ENCODE measurements around the gene BTBD3. TPM values are rescaled to one million over a fixed set of nuclear protein-coding genes. Genes with fewer than 3 reads are reported as not detected.

Gene BTBD3
- total and polyA plus RNA-seq, 2 experiments from 2014 or later, result 22.3 to 68.3 TPM

DNA sequence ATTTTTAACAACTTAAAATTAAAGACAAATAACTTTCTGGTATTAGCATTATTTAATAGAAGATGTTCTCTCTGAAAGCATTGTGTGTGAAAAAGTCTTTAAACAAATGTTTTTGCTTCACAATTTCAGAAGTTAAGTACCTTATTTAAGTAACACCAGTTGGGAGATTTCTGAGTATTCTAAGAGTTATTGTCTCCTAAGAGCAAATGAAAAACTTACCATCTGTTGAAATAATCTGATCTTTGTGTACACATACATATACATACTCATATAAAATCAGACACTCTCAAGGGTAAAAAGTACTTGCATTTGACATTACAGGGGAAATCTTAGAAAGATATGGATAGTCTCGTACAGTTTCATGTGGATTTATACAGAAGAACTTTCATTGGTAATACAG is 2.4 kb downstream of the BTBD3 start:
- Histone ChIP-seq H2AFZ (no peak overlapping the region), H3K27me3 (no peaks in the 10 kb centered on the region), H3K4me3 (peak overlapping the region; percentile 32), H3K27ac (peak overlapping the region; percentile 75), H3K9me2 (replicated peaks; ENCODE audit: insufficient read depth) (no peaks in the 10 kb centered on the region), H3K79me2 (peaks cover 87% of the 10 kb centered on the region), H3K4me2 (peak overlapping the region; percentile 69), H3K9me3 (ENCODE audit: low read depth) (no peaks in the 10 kb centered on the region), H4K20me1 (ENCODE audit: insufficient read depth, poor library complexity, severe bottlenecking) (peaks cover 6% of the 10 kb centered on the region), H3K36me3 (replicated peaks; ENCODE audit: insufficient read depth, low read depth) (no peaks in the 10 kb centered on the region), H3K4me1 (ENCODE audit: insufficient read depth) (no peaks in the 10 kb centered on the region)
- no peak for DNase-seq (ENCODE audit: low spot score)
- WGBS (ENCODE audit: low lambda C conversion rate, missing lambda C conversion rate), result 77% methylated on average over 1 of the region's 1 CpG
- TF ChIP-seq EZH2 (IDR thresholded peaks at IDR 0.05; ENCODE audit: borderline replicate concordance), result no peak
- TF ChIP-seq EZH2phosphoT487 (IDR thresholded peaks at IDR 0.05; ENCODE audit: low read depth, severe bottlenecking, unreplicated experiment), result no peak
- no peak for TF ChIP-seq CTCF (IDR thresholded peaks at IDR 0.05; ENCODE audit: poor library complexity)

GRCh38 chr20:11921321-11921720 is 3.6 kb downstream of the BTBD3 start:
- peaks cover 9% of the 10 kb centered on the region for H4K20me1 ChIP-seq (ENCODE audit: insufficient read depth, poor library complexity, severe bottlenecking)
- no peak overlapping the region for H3K4me3 ChIP-seq
- no peak for TF ChIP-seq EZH2phosphoT487 (IDR thresholded peaks at IDR 0.05; ENCODE audit: low read depth, severe bottlenecking, unreplicated experiment)
- TF ChIP-seq EZH2 (IDR thresholded peaks at IDR 0.05; ENCODE audit: borderline replicate concordance), result no peak
- TF ChIP-seq CTCF (IDR thresholded peaks at IDR 0.05; ENCODE audit: poor library complexity), result no peak
- H3K79me2 ChIP-seq, result peaks cover 81% of the 10 kb centered on the region
- H3K9me2 ChIP-seq (replicated peaks; ENCODE audit: insufficient read depth), result no peaks in the 10 kb centered on the region
- no peak for DNase-seq (ENCODE audit: low spot score)
- no peaks in the 10 kb centered on the region for H3K27me3 ChIP-seq
- no peak overlapping the region for H2AFZ ChIP-seq
- no peaks in the 10 kb centered on the region for H3K4me1 ChIP-seq (ENCODE audit: insufficient read depth)
- 99% methylated on average over 6 of the region's 6 CpGs for WGBS (ENCODE audit: low lambda C conversion rate, missing lambda C conversion rate)
- no peaks in the 10 kb centered on the region for H3K36me3 ChIP-seq (replicated peaks; ENCODE audit: insufficient read depth, low read depth)
- no peaks in the 10 kb centered on the region for H3K9me3 ChIP-seq (ENCODE audit: low read depth)
- H3K4me2 ChIP-seq, result peak overlapping the region; percentile 69
- no peak overlapping the region for H3K27ac ChIP-seq

DNA sequence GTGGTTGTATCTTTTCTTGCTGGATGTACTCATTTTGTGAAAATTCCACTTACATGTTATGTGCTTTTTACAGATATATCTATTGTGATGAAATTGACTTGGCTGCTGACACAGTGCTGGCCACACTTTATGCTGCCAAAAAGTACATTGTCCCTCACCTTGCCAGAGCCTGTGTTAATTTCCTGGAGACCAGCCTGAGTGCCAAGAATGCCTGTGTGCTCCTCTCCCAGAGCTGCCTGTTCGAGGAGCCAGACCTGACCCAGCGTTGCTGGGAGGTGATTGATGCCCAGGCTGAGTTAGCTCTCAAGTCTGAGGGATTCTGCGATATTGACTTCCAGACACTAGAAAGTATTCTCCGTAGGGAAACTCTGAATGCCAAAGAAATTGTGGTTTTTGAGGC is 4.9 kb downstream of the BTBD3 start:
- no peaks in the 10 kb centered on the region for H3K36me3 ChIP-seq (replicated peaks; ENCODE audit: insufficient read depth, low read depth)
- H3K9me3 ChIP-seq (ENCODE audit: low read depth), result no peaks in the 10 kb centered on the region
- H3K4me1 ChIP-seq (ENCODE audit: insufficient read depth), result no peaks in the 10 kb centered on the region
- WGBS (ENCODE audit: low lambda C conversion rate, missing lambda C conversion rate), result 95% methylated on average over 4 of the region's 4 CpGs
- peaks cover 9% of the 10 kb centered on the region for H4K20me1 ChIP-seq (ENCODE audit: insufficient read depth, poor library complexity, severe bottlenecking)
- H3K27me3 ChIP-seq, result no peaks in the 10 kb centered on the region
- H3K4me3 ChIP-seq, result no peak overlapping the region
- no peak for DNase-seq (ENCODE audit: low spot score)
- H3K9me2 ChIP-seq (replicated peaks; ENCODE audit: insufficient read depth), result no peaks in the 10 kb centered on the region
- H3K79me2 ChIP-seq, result peaks cover 69% of the 10 kb centered on the region
- H3K27ac ChIP-seq, result no peak overlapping the region
- TF ChIP-seq EZH2 (IDR thresholded peaks at IDR 0.05; ENCODE audit: borderline replicate concordance) (no peak), CTCF (IDR thresholded peaks at IDR 0.05; ENCODE audit: poor library complexity) (no peak), EZH2phosphoT487 (IDR thresholded peaks at IDR 0.05; ENCODE audit: low read depth, severe bottlenecking, unreplicated experiment) (no peak)
- H3K4me2 ChIP-seq, result no peak overlapping the region
- H2AFZ ChIP-seq, result no peak overlapping the region

DNA sequence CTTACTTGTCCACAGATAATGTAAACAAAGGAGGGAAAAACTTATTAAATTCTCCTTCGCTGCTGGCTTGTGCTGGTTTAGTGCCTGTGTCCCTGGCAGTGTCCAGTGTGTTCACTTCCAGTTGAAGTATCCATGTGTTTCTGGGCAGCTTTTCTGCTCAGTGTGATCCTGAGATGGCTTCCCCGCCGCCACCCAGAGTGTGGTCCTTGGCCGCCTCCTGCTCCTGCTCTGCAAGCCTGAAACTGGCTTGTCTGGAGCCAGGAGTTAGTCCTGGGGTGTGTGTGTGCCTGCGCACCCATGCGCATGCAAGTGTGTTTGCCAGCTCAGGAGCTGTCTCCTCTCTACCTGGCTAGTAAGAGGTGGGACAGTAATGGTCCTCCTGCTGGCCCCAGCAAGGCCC is 7.2 kb downstream of the BTBD3 start:
- WGBS (ENCODE audit: low lambda C conversion rate, missing lambda C conversion rate), result 95% methylated on average over 6 of the region's 6 CpGs
- Histone ChIP-seq H3K36me3 (replicated peaks; ENCODE audit: insufficient read depth, low read depth) (no peaks in the 10 kb centered on the region), H3K4me1 (ENCODE audit: insufficient read depth) (no peaks in the 10 kb centered on the region), H3K4me2 (no peak overlapping the region), H3K9me3 (ENCODE audit: low read depth) (no peaks in the 10 kb centered on the region), H2AFZ (no peak overlapping the region), H3K79me2 (peaks cover 45% of the 10 kb centered on the region), H3K9me2 (replicated peaks; ENCODE audit: insufficient read depth) (no peaks in the 10 kb centered on the region), H3K4me3 (no peak overlapping the region), H3K27ac (no peak overlapping the region), H4K20me1 (ENCODE audit: insufficient read depth, poor library complexity, severe bottlenecking) (peaks cover 4% of the 10 kb centered on the region), H3K27me3 (no peaks in the 10 kb centered on the region)
- TF ChIP-seq EZH2phosphoT487 (IDR thresholded peaks at IDR 0.05; ENCODE audit: low read depth, severe bottlenecking, unreplicated experiment) (no peak), EZH2 (IDR thresholded peaks at IDR 0.05; ENCODE audit: borderline replicate concordance) (no peak), CTCF (IDR thresholded peaks at IDR 0.05; ENCODE audit: poor library complexity) (no peak)
- no peak for DNase-seq (ENCODE audit: low spot score)

Measured in hepatocyte (in vitro differentiated cells).